Rectal smooth muscle tissue (tissue), 1 donor: ENCODE measurements around the gene PKP4.
"Not testable (repeated sequence)": the region's sequence is repeated elsewhere in the genome, so short reads cannot be mapped to it uniquely, and the experiment has no call there.

Source experiments
- H3K27ac ChIP-seq: one replicate; pipeline ENCODE4 v1.7.0; 2013; ENCODE audit warnings: low read depth, low read length, inconsistent platforms
- H3K27me3 ChIP-seq: one replicate; pipeline ENCODE4 v1.7.0; 2013; ENCODE audit warnings: low read length; ENCODE audit not compliant: control insufficient read depth, insufficient read depth
- H3K36me3 ChIP-seq: one replicate; pipeline ENCODE4 v1.7.0; 2013; ENCODE audit warnings: low read length; ENCODE audit not compliant: control insufficient read depth, insufficient read depth
- H3K4me1 ChIP-seq: one replicate; pipeline ENCODE4 v1.7.0; 2013; ENCODE audit warnings: low read length; ENCODE audit not compliant: control insufficient read depth, insufficient read depth
- H3K4me3 ChIP-seq: one replicate; pipeline ENCODE4 v1.7.0; 2013; ENCODE audit warnings: low read length
- H3K9ac ChIP-seq: one replicate; pipeline ENCODE4 v1.7.0; 2013; ENCODE audit warnings: low read length

The PKP4 gene

DNA sequence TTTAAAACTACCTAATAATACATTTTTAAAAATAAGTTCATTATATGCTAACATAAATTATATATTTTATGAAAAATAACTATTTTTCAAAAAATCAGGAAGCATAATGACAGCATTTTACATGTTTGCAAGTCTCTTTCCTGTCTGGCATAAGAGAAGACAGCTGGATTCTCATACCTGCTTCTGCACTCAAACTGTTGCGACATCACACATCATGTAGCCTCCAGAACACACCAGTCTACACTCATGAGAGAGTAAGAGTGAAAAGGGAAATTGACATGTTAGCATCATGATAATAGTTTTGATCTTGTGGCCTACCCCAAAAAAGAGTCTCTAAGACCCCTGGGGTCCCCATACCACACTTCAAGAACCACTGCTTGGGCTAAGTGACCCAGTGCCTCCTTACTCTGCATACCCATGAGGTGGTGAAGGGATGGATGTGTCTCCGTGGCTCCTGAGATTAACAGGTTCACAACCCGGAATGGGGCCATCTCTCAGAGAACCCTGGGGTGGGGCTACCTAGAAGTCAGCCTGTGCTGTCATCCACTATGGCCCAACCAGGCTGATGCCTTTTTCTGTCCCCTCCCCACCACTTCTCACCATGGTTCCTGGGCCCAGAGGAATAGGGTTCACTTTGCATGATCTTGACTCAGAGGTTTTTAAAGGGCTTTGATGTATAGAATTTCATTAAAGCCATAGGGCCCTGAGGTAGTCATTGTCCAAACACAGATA lies 235.8 kb downstream of the PKP4 start:
- Histone ChIP-seq H3K36me3 (no peaks in the 10 kb centered on the region), H3K27ac (no peak overlapping the region), H3K9ac (no peak overlapping the region), H3K27me3 (no peaks in the 10 kb centered on the region), H3K4me1 (no peaks in the 10 kb centered on the region), H3K4me3 (no peak overlapping the region)

DNA sequence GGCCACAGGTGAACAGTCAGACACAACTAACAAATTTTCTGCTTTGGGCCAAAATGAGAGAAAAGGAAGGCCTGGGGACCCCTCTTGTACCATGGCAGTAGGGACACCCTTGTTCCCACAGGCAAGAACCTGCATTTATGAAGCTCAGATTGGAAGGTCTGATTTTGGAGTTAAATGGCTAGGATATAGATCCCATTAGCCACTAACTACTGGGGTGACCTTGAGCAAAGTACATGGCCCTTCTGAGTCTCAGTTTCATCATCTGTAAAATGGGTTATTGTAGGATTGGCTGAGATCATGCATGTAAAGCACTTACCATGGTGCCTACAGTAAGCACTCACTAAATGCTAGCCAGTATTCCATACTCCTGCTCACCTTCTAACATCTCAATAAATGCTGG lies 236.7 kb downstream of the PKP4 start:
- H3K36me3 ChIP-seq = no peaks in the 10 kb centered on the region
- no peak overlapping the region for H3K4me3 ChIP-seq
- H3K27me3 ChIP-seq = no peaks in the 10 kb centered on the region
- H3K9ac ChIP-seq = no peak overlapping the region
- H3K4me1 ChIP-seq = no peaks in the 10 kb centered on the region
- no peak overlapping the region for H3K27ac ChIP-seq

DNA sequence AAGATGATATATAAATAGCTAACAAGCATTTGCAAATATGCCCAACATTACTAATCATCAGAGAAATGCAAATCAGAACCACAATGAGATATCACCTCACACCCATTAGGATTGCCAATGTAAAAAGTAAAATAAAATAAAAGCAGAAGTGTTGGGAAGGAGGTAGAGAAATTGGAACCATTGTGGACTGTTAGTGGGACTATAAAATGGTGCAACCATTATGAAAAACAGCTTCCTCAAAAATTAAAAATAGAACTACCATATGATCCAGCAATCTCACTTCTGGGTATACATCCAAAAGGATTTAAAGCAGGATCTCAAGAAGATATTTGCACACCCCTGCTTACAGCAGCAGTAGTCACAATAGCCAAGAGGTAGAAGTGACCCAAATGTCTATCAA lies 238.6 kb downstream of the PKP4 start:
- Histone ChIP-seq H3K4me3 (no peak overlapping the region), H3K36me3 (no peaks in the 10 kb centered on the region), H3K9ac (no peak overlapping the region), H3K27me3 (no peaks in the 10 kb centered on the region), H3K4me1 (no peaks in the 10 kb centered on the region), H3K27ac (no peak overlapping the region)

DNA sequence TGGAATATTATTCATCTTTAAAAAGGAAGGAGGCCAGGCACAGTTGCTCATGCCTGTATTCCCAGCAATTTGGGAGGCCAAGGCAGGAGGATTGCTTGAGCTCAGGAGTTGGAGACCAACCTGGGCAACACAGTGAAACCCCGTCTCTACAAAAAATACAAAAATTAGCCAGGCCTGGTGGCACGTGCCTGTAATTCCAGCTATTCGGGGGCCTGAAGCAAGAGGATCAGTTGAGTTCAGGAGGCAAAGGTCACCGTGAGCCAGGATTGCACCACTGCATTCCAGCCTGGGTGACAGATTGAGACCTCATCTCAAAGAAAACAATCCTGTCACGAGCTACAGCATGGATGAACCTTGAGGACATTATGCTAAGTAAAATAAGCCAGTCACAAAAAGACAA lies 239.0 kb downstream of the PKP4 start:
- not testable (repeated sequence) for H3K4me1 ChIP-seq, H3K36me3 ChIP-seq, H3K9ac ChIP-seq, H3K27me3 ChIP-seq, H3K4me3 ChIP-seq, H3K27ac ChIP-seq

DNA sequence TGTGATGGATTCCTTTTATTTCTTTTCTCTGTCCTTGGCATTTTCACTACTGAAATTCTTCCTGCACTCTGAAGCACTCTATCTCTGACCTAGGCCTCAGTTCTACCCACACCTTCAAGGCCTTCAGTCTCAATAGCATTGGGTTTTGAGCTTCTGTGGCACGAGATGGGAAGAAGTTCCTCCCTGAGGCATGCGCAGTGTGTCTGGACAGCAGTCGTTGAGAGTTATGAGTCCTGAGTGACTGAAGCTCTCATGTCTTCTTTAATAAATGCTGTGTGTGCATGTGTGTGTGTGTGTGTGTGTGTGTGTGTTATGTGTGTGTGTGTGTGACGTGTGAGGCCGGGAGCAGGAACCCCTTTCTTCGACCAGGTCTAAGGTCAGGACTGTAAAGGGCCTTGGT lies 242.6 kb downstream of the PKP4 start:
- Histone ChIP-seq H3K27me3 (no peaks in the 10 kb centered on the region), H3K4me1 (no peaks in the 10 kb centered on the region), H3K27ac (no peak overlapping the region), H3K36me3 (no peaks in the 10 kb centered on the region), H3K4me3 (no peak overlapping the region), H3K9ac (no peak overlapping the region)

DNA sequence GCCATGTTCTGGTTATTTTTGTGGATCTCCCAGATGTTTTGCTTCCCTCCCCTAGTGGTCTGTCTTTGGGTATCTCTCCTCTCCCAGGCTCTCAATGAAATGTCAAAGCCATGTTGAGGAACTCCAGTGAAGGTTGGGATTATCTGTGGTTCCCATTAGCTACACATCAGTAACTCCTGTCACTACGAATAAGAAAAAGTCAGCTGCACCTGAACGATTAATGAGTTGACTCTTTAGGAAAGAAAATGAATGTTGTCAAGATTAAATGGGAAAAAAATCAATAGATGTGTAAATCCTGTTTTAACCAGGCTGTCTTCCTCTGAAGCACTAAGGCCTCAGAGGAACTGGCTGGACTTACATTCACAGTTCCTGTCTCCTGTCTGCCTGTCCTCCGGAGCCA lies 244.3 kb downstream of the PKP4 start:
- H3K4me3 ChIP-seq = no peak overlapping the region
- no peak overlapping the region for H3K9ac ChIP-seq
- no peaks in the 10 kb centered on the region for H3K4me1 ChIP-seq
- no peaks in the 10 kb centered on the region for H3K27me3 ChIP-seq
- no peak overlapping the region for H3K27ac ChIP-seq
- H3K36me3 ChIP-seq = no peaks in the 10 kb centered on the region

DNA sequence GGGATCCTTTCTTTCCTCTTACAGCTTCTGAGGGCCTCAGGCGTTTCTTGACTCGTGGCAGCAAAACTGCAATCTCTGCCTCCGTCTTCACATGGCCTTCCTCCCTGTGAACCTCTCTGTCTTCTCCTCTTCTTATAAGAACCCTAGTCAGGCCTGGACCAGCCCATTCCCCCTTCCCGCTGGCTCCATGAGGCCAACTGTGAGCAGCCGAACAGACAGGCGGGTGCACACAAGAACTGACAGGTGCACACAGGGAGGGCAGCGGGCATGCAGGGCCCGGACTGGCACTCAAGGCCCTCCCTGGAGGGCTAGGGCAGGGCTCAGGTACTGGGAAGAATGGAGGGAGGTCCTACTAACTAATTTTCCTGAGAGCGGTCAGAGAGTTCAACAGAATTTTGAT lies 246.0 kb downstream of the PKP4 start:
- Histone ChIP-seq H3K36me3 (no peaks in the 10 kb centered on the region), H3K27ac (no peak overlapping the region), H3K4me1 (no peaks in the 10 kb centered on the region), H3K9ac (no peak overlapping the region), H3K27me3 (no peaks in the 10 kb centered on the region), H3K4me3 (no peak overlapping the region)

DNA sequence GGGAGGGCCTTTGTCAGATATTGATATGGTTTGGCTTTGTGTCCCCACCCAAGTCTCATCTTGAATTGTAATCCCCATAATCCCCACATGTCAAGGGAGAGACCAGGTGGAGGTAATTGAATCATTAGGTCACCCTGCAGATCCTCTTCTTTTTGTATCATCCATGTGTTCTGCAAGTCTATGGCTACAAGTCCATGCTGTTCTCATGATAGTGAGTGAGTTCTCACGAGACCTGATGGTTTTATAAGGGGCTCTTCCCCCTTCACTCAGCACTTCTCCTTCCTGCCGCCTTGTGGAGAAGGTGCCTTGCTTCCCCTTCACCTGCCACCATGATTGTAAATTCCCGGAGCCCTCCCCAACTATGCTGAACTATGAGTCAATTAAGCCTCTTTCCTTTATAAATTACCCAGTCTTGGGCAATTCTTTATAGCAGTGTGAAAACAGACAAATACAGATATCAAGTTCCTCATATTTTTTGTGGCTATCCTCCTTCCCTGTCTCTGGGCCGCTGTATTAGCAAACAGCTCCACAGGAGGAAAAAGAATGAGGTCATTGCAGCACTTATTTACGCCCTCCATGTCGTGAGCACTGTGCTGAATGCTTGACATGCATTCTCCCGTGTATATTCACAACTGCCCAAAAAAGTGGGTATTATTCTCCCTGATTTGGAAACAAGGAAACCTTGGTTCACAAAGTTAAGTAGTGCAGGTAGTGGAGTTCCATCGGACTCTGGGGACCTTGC lies 248.1 kb downstream of the PKP4 start:
- H3K4me1 ChIP-seq, H3K9ac ChIP-seq, H3K36me3 ChIP-seq, H3K27ac ChIP-seq, H3K27me3 ChIP-seq, H3K4me3 ChIP-seq: not testable (repeated sequence)

DNA sequence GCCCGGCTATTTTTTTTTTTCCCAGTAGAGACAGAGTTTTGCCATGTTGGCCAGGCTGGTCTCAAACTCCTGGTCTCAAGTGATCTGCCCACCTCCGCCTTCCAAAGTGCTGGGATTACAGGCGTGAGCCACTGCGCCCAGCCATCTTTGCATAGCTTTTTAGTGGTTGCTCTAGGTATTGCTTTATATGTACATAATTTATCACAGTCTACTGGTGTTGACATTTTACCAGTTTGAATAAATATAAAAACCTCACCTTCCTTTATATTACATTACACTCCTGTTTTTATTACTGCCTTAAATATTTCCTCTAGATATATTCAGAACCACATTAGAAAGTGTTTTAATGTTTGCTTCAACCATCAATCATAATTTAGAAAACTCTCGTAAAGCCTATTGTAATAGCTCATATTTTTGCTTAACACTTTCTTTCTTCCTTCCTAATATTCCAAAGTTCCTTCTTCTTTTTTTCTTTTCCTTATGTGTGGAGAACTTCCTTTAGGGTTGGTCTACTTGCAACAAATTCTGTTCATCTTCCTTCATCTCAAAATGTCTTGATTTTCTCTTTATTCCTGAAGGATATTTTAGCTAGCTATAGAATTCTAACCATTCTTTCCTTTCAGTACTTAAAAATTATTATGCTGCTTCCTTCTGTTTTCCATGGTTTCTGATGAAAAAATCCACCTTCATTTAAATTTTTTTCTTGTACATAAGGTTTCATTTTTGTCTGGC lies 256.2 kb downstream of the PKP4 start:
- H3K27me3 ChIP-seq = no peaks in the 10 kb centered on the region
- H3K4me3 ChIP-seq = no peak overlapping the region
- H3K9ac ChIP-seq = no peak overlapping the region
- no peaks in the 10 kb centered on the region for H3K4me1 ChIP-seq
- H3K36me3 ChIP-seq = no peaks in the 10 kb centered on the region
- no peak overlapping the region for H3K27ac ChIP-seq

DNA sequence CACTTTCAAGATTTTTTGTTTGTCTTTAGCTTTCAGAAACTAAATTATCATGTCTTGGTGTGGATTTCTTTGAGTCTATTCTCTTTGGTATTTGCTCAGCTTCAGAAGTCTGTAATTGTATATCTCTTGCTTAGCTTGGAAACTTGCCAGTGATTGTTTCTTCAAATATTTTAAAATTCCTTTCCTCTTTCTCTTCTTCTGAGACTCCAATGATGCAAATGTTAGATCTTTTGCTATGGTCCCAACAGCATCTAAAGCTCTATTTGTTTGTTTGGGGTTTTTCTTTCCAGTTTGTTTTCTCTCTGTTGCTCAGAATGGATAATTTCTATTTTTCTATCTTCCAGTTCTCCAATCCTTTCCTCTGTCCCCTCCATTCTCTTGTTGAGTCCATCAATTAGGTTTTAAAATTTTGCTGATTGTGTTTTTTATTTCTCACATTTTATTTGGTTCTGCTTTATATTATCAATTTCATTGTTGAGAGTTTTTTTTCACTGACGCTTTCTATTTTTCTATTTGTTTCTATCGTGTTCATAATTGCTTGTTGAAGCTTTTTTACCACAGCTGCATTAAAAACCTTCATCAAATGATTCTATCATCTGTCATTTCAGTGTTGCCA lies 256.9 kb downstream of the PKP4 start:
- H3K36me3 ChIP-seq = no peaks in the 10 kb centered on the region
- H3K27ac ChIP-seq = no peak overlapping the region
- H3K27me3 ChIP-seq = no peaks in the 10 kb centered on the region
- H3K4me3 ChIP-seq = no peak overlapping the region
- no peaks in the 10 kb centered on the region for H3K4me1 ChIP-seq
- no peak overlapping the region for H3K9ac ChIP-seq

DNA sequence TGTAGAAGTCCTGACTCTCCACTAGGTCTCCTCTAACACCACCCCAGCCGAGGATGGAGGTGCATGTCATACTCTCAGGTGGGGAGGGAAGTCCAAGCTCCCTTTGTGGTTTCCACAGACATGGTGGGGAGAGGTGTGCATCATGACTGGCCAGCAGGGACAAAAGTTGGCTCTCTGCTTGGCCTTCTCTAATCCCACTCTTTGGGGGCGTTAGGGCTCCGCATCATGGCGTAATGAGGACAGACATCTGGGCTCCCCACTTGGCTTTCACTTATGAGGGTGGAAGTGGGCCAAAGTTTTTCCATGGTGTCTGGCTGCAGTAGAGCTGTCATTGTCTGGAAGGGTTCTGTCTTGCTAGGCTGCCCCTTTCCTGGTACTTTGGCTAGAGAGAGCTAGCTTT lies 257.7 kb downstream of the PKP4 start:
- Histone ChIP-seq H3K27me3 (no peaks in the 10 kb centered on the region), H3K9ac (no peak overlapping the region), H3K4me1 (no peaks in the 10 kb centered on the region), H3K36me3 (no peaks in the 10 kb centered on the region), H3K4me3 (no peak overlapping the region), H3K27ac (no peak overlapping the region)

DNA sequence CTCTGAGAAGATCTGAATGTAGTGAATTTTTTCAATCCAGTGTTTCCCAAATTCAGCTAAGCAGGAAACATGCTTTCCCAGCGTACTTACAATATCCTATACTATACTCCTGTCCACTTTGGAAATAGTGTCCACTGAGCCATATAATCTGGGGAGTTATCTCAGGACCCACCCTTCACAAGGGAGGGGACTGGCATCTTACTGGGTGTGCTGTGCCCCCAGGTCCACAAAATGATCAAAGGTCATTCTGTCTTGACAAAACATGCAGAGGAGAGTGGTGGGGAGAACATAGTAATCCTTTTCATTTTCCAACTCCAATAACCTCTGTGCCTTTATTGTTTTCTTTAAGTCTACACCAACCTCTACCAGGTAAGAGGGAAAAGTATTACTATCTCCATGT lies 258.6 kb downstream of the PKP4 start:
- no peak overlapping the region for H3K27ac ChIP-seq

More for the DNA sequence above, 258.6 kb downstream of the PKP4 start:
- Histone ChIP-seq H3K4me1 (no peaks in the 10 kb centered on the region), H3K4me3 (no peak overlapping the region), H3K36me3 (no peaks in the 10 kb centered on the region), H3K27me3 (no peaks in the 10 kb centered on the region), H3K9ac (no peak overlapping the region)
